SHP77 (cell line): Measurements from ENCODE around the gene FBXL13.

ENCODE experiments used
- DNase-seq, 2 experiments: peaks; one replicate each; lab custom pipeline; 2025; lab: John Stamatoyannopoulos, UW

Gene FBXL13

DNA sequence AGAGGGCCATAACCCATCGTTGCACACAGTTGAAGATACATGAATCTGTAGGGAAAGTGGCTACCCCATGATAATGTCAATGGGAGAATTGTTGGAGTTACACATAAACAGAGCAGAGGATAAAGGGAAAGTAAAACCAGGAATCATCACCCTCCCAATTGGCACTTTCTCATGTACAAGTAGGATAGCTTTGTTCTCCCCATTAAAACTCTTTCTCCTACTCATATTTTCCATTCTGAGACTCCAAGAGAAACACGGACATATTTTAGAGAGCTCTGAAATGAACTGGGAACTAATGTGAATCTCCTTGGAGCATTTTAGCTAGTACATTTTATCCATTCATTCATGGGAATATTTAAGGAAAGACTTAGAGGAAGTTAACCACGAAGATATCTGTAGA, 179.0 kb downstream of the FBXL13 start:
- DNase-seq: no peak

DNA sequence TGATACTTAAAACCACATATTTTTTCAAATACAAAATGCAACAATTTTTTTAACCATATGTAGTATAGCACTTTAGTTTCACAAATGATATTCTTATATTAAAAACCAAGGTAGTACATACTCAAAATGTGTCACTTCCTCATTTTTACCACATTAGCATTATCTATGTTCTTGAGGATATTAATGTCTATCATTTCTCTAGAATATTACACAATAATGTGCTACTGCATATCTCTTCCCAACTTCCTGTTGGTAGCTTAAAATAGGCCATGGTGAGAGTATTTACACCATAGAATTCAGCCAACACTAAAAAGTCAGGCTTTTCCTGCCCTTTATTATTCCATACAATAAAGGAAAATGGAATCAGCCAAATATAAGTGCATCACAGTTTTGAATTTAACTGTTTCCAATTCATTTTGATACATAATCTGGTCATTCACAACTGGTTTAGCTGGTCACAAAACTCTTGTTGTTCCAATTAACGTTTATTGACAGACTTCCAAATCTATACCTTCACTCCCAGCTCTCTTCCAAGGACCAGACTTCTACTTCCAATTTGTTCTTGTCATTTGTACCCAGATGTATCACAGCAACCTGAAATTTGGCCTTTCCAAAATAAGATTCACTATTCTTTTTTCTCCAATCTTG, 181.8 kb downstream of the FBXL13 start:
- no peak for DNase-seq

DNA sequence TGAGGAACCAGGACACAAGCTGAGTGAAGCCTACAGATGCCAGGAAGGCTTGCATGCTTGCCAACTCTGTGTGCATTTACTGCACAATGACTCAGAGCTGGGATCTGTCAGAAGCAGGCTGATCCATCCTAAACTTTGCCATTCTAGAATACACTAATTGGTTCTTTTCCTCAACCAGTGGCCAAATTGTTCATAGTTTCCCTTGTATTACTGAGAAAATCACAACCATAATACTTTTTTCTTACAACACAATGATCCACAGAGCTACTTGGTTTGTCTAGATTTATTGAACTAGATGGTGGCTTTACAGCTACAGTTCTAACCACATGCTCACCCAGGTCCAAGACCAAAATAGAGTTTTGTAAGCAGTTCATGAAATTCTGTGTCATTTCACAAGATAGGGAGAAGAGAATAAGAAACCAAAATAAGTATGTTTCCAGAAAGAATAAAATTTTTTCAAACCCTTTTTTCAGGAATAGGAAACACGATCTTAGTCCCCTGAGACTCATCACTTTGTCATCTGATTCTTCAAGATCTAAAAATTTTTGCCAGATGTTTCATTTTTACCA, 182.8 kb downstream of the FBXL13 start:
- DNase-seq: no peak

DNA sequence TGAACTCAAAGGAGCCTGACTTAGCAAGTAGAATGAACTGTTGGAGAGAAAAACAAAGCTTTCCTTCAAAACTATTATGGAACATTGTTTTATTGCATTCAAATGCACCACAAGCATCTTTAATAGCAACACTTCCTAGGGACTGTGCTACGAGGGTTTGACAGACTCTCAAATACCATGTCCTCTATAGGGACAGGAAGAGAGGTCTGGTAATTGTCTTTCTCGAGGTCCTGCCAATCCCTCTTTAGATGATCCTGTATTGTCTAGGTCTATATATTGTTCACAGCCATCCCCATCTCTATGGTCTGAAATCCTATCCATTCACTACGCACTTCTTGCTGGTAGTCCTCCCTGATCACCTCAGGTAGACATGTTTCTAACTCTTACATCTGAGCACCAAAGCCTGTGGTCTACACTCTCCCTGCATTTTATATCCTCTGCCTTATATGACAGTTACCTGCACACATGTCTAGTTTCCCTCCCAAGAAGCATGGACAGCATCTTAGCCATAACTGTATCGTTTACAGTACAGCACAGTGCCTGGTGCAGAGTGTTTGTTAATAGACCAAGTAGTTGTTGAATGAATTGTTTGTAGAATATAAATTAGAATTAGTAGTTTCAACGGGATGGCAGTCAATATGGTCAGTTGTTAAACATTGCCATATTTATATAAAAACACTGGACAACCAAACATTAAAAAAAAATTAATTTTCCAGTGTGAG, 183.5 kb downstream of the FBXL13 start:
- DNase-seq: no peak

GRCh38 chr7:102890292-102890970, 184.2 kb downstream of the FBXL13 start:
- no peak for DNase-seq

DNA sequence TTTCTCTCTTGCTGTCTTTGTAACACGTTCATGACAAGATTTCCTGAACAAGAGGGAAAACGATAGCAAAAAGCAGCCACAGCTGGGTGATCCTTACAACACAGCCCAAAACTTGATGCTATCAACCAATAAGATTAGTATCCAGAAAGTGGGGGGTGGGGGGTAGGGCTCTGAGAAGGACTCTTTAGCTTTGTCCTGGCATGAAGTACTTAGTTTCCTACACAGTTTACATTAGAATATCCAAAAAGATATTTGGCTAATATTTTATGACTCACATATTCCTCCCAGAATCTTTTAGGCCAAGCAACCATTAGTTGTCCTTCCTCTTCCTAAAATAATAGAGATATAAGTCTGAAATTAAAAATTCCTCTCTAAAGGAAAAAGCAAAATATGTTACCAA, 184.7 kb downstream of the FBXL13 start:
- no peak for DNase-seq

DNA sequence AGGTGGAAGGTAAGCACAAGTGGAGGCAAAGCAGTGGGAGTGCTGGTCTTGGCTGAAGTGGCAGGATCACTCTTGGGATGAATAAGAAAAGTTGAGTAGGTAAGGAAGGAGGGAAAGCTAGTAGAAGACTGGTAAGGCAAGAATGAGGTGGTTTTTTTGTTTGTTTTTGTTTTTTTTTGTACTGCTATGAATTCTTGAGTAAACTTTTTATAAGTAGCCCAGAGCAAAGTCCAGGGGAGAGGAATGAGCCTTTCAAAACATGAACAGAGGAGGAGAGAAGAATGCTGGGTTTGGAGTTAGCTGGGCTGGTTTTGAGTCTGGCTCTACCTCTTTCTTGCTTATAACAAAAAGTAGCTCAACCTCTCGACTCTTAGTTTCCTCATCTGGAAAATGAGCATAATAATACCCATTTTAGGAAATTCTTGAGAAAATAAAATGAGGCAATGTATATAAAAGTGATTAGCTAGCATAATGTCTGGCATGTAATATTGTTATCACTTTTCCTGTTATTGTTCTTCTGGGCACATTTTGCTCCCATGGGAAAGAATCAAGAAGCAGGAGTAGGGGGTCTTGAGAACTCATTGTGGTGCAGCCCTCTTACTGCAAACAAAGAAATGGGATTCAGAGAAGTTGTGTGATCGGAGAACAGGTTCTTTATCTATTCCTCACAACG, 185.9 kb downstream of the FBXL13 start:
- no peak for DNase-seq

GRCh38 chr7:102883098-102883860, 191.3 kb downstream of the FBXL13 start:
- DNase-seq: no peak

GRCh38 chr7:102875700-102876295, 198.8 kb downstream of the FBXL13 start:
- no peak for DNase-seq

DNA sequence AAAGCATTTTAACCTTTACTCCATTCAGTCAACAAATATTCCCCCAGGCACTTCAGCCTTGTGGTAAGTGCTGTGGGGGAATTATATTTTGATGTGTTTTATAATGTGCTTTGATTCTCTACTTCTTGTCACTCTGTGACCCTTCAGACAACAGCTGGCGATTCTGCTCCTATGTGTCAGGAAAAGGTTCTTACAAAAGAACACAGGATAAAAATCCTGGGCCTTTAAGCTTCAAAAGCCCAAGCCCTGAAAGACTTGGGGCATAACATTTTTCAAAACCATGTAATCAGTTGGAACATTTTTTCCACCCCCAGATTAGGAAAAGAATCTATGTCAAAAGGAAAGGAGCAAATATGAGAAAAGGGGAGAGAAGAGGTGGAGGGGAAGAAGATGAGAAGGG, 199.6 kb downstream of the FBXL13 start:
- DNase-seq: no peak

DNA sequence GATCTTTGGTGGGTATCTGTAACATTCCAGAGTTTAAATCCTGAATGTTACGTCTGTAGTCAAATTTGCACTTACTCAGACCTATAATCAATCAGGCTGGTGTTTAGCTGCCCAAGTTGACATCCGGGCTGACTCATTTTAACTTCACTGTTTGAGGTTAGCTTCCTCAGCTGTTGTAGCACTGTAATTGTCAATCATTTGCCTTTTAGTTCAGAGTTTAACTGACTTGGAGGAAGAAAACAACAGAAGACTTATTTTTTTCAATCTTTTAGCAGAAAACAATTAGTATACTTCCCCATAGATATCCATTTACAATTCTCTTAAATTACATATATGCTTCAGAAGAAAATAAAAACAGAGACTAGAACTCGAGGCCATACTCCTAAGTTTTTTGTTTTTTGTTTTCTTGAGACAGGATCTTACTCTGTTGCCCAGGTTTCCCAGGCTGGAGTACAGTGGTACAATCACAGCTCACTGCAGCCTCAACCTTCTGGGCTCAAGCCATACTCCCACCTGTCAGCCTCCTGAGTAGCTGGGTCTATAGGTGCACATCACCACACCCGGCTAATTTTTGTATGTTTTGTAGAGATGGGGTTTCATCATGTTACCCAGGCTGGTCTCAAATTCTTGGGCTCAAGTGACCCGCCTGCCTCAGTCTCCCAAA, 200.3 kb downstream of the FBXL13 start:
- DNase-seq: no peak

DNA sequence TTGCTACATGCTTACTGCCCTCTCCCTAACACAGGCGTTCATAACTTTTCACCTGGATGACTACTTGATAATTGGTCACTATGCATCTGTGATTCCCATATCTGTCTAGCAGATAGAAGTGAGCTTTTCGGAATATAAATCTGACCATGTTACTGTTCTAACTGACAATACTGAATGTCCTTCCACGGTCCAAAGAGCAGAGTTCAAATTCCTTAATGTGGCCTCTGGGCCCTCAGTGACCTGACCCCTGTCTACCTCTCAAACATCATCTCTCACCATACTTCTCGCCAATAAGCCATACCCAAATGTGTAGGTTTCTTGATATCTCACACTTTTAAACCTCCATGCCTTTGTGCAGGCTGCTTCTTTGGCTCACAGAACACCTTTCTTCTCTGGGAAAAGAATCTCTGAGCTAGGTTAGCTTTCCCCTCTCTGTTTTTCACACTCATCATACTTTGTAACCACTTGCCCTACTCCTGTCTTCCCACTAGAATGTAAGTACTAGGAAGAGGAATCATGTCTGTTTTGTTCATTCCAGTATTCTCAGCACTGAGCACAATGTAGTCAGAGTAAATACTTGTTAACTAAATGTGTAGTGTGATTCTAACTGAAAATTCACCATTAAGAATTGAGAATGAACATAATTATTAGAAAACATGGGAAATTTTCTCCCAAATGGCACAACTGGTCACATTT, 201.0 kb downstream of the FBXL13 start:
- DNase-seq: no peak

- DNase-seq: no peak
These were observed 202.1 kb downstream of the FBXL13 start for GRCh38 chr7:102872460-102872859.

DNA sequence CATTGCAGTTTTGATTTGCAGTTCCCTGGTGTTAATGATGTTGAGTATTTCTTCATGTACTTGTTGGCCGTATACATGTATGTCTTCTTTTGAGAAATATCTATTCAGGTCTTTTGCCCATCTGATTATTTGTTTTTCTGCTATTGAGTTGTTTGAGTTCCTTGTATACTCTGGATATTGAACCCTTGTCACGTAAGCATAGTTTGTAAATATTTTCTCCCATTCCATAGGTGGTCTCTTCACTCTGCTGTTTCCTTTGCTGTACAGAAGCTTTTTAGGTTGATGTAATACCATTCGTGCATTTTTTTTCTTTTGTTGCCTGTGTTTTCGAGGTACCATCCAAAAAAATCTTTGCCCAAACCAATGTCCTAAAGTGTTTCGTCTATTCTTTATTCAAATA, 205.4 kb downstream of the FBXL13 start:
- no peak for DNase-seq

- DNase-seq: no peak
These were observed 207.9 kb downstream of the FBXL13 start for GRCh38 chr7:102866535-102867215.

- DNase-seq: no peak
These were observed 209.6 kb downstream of the FBXL13 start for GRCh38 chr7:102864958-102865357.

GRCh38 chr7:102860351-102860811, 214.2 kb downstream of the FBXL13 start:
- DNase-seq: no peak

- no peak for DNase-seq
These were observed 214.8 kb downstream of the FBXL13 start for GRCh38 chr7:102859799-102860125.

DNA sequence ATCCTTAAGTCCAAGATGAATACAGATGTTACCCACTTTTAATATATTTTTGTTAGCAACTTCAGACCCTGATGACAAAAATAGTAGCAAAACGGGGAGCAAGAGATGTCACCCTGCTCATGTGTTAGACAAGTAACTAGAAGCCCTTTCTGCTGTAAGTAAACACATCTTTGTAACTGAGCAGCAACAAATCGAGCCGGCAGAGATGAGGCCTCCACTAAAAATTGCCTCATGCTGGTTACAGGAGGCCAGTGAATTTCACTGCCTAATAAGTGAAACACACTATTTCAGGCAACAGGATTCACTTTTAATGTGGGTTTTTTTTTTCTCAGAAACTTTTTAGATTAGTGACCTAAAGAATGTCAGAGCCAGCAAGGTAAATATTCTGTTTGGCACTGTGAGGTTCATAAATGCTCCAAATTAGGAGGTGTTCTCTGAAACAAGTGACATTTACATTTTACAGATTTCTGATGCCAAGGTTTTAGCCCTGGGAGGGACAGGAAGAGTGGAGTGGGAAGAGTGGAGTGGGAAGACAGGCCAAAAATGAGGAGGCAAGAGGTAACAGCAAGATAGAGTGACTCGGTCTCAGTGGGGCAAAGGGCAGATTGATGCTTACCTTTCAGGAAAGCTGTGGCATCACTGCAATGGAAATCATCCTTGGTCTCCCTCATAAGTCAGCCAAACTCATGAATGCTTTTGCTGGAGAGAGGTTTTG, 215.4 kb downstream of the FBXL13 start:
- DNase-seq: no peak
